Measurements from ENCODE around the gene IGFL4.

IGFL4 gene

GRCh38 chr19:46000491-46001246 lies 40.1 kb downstream of the IGFL4 start:
- H3K4me2 ChIP-seq = no peak overlapping the region

GRCh38 chr19:45999653-46000121 lies 41.1 kb downstream of the IGFL4 start:
- Histone ChIP-seq H3K79me2 (ENCODE audit: insufficient read depth, low read depth) (peaks cover 6% of the 10 kb centered on the region; the same call in 1 of the 2 replicates), H4K20me1 (ENCODE audit: insufficient read depth) (no peaks in the 10 kb centered on the region), H3K4me1 (ENCODE audit: low read depth, poor library complexity, severe bottlenecking) (peaks cover 6% of the 10 kb centered on the region), H3K9ac (no peak overlapping the region), H3K4me3 (IDR thresholded peaks at IDR 0.05; ENCODE audit: insufficient read depth, low read depth, low read length) (no peak overlapping the region), H3K4me2 (no peak overlapping the region), H3K36me3 (ENCODE audit: insufficient read depth) (no peaks in the 10 kb centered on the region), H3K27me3 (ENCODE audit: insufficient read depth, low read depth) (no peaks in the 10 kb centered on the region), H2AFZ (ENCODE audit: low read depth) (no peak overlapping the region), H3K27ac (no peak overlapping the region)
- TF ChIP-seq CTCF (conservative IDR thresholded peaks at IDR 0.05; ENCODE audit: low read depth, low read length) = no peak

More at GRCh38 chr19:46000491-46001246, 40.1 kb downstream of the IGFL4 start:
- Histone ChIP-seq H4K20me1 (ENCODE audit: insufficient read depth) (no peaks in the 10 kb centered on the region), H3K79me2 (ENCODE audit: insufficient read depth, low read depth) (peaks cover 6% of the 10 kb centered on the region; the same call in 1 of the 2 replicates), H3K27me3 (ENCODE audit: insufficient read depth, low read depth) (no peaks in the 10 kb centered on the region), H3K9ac (no peak overlapping the region), H3K27ac (no peak overlapping the region), H3K4me3 (IDR thresholded peaks at IDR 0.05; ENCODE audit: insufficient read depth, low read depth, low read length) (no peak overlapping the region), H2AFZ (ENCODE audit: low read depth) (no peak overlapping the region), H3K36me3 (ENCODE audit: insufficient read depth) (no peaks in the 10 kb centered on the region), H3K4me1 (ENCODE audit: low read depth, poor library complexity, severe bottlenecking) (peaks cover 6% of the 10 kb centered on the region)
- TF ChIP-seq CTCF (conservative IDR thresholded peaks at IDR 0.05; ENCODE audit: low read depth, low read length) = no peak

- Histone ChIP-seq H3K9ac (no peak overlapping the region), H3K4me1 (ENCODE audit: low read depth, poor library complexity, severe bottlenecking) (peaks cover 6% of the 10 kb centered on the region), H2AFZ (ENCODE audit: low read depth) (no peak overlapping the region), H3K4me2 (no peak overlapping the region), H3K27me3 (ENCODE audit: insufficient read depth, low read depth) (no peaks in the 10 kb centered on the region), H3K79me2 (ENCODE audit: insufficient read depth, low read depth) (peaks cover 6% of the 10 kb centered on the region; the same call in 1 of the 2 replicates), H3K4me3 (IDR thresholded peaks at IDR 0.05; ENCODE audit: insufficient read depth, low read depth, low read length) (no peak overlapping the region), H3K27ac (no peak overlapping the region), H4K20me1 (ENCODE audit: insufficient read depth) (no peaks in the 10 kb centered on the region), H3K36me3 (ENCODE audit: insufficient read depth) (no peaks in the 10 kb centered on the region)
- no peak for TF ChIP-seq CTCF (conservative IDR thresholded peaks at IDR 0.05; ENCODE audit: low read depth, low read length)
These were observed 42.0 kb downstream of the IGFL4 start for GRCh38 chr19:45998834-45999233.

- no peaks in the 10 kb centered on the region for H3K36me3 ChIP-seq (ENCODE audit: insufficient read depth)
- peaks cover 6% of the 10 kb centered on the region for H3K4me1 ChIP-seq (ENCODE audit: low read depth, poor library complexity, severe bottlenecking)
- H2AFZ ChIP-seq (ENCODE audit: low read depth) = no peak overlapping the region
- H3K4me2 ChIP-seq = no peak overlapping the region
- no peaks in the 10 kb centered on the region for H4K20me1 ChIP-seq (ENCODE audit: insufficient read depth)
- H3K27me3 ChIP-seq (ENCODE audit: insufficient read depth, low read depth) = no peaks in the 10 kb centered on the region
- no peak overlapping the region for H3K9ac ChIP-seq
- TF ChIP-seq CTCF (conservative IDR thresholded peaks at IDR 0.05; ENCODE audit: low read depth, low read length) = no peak
- H3K27ac ChIP-seq = no peak overlapping the region
- H3K4me3 ChIP-seq (IDR thresholded peaks at IDR 0.05; ENCODE audit: insufficient read depth, low read depth, low read length) = no peak overlapping the region
- H3K79me2 ChIP-seq (ENCODE audit: insufficient read depth, low read depth) = peaks cover 6% of the 10 kb centered on the region; the same call in 1 of the 2 replicates
These were observed 43.9 kb downstream of the IGFL4 start for GRCh38 chr19:45996933-45997332.
